Activated CD4-positive, CD25-positive, alpha-beta regulatory T cell treated with anti-CD3 and anti-CD28 coated beads, Interleukin-2, amount 50 U/mL, for 24 hours (primary cell): ENCODE measurements around the gene MAP1A.

ENCODE experiments used
- ATAC-seq, 2 donors: fragments of 150-1000 bp; cut with Tn5 transposase; one replicate each; pipeline ENCODE4 v1.10.0; 2021; ENCODE audit warnings: mild to moderate bottlenecking in 1 of 2, moderate library complexity in 1 of 2

MAP1A gene

DNA sequence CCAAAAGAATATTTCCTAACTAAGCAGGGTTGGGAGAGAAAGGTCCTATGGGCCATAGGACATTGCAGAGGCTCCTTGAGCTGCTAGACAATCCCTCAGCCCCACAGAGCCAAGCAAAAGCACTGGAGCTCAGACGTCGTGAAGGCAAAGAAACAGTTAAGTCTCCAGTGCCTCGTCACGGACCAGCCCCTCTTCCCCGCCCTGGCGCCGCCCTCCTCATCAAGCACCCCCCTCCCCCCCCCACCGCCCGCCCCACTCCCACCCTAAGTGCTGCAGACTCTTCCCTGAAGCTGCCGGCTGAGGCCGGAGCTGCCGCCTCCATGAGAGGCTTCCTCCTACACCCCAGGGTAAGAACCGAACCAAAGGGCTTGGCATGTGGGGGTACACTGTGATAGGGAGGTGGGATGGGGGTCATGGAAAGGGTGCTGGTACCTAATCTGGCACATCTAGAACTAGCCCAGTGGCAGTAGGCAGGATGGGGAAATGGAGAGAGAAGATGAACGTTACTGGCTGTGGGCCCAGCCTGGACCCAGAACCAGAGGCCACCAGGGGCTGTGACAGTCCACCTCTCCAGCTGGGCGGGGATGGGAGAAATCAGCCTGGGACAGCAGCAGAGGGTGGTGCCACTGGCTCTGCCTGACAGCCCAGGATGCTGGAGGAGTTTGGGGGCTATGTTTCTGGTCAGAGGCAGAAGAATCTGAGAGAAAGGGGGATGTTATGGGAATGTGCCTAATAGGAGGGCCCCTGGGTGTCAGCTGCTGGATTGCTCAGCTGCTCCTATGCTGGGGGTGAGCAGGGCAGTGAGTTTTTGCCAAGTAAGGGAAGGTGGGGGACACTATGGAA, at the start of gene MAP1A:
Gene MAP1A (plus strand): TSS at position 255 of the 843 bp plus-strand sequence. CDS start 3,866 bp downstream, outside the sequence.
- no peak for ATAC-seq

DNA sequence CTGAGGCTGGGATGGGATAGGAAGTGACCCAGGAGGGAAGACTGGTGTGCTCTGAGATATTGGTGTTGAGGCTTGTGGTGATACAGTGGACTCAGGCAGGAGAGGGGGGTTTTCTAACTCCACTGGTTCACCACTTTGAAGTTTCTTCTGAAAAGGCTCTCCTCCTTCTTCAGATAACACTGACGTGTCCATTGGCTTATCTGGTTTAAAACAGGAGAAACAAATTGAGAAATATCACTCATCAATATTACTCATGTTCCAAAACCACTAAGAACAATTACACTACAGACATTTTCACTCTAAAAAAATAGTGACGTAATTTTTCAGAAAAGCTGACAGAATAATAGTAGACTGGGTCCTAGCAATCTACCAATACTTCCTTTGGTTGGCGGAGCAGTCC, 47.5 kb upstream of the MAP1A start:
- ATAC-seq = peak; percentile 61 to 84

DNA sequence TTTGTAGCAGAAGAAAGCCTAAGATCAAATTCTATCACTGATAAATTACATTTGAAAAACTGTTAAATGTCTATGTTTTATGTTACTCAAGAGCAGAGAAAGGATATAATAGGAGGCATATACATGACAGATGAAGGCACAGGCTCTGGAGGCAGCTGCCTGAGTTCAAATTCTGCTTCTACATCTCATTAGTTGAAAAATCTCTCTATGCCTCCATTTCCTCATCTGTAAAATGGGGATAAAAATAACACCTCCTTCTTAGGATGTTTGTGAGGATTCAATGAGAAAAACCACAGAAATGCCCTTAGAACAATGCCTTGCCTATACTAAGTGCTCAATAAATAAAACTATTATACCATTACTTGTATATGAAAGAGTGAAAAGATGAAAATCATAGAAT, 45.4 kb upstream of the MAP1A start:
- ATAC-seq = no peak

DNA sequence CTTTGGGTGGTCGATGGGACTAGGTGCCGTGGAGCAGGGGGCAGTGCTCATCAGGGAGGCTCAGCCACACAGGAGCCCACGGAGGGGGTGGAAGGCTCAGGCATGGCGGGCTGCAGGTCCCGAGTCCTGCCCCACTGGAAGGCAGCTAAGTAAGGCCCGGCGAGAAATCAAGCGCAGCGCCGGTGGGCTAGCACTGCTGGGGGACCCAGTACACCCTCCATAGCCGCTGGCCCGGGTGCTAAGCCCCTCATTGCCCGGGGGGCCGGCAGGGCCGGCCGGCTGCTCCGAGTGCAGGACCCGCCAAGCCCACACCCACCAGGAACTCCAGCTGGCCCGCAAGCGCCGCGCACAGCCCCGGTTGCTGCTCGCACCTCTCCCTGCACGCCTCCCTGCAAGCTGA, 43.5 kb upstream of the MAP1A start:
- no peak for ATAC-seq

DNA sequence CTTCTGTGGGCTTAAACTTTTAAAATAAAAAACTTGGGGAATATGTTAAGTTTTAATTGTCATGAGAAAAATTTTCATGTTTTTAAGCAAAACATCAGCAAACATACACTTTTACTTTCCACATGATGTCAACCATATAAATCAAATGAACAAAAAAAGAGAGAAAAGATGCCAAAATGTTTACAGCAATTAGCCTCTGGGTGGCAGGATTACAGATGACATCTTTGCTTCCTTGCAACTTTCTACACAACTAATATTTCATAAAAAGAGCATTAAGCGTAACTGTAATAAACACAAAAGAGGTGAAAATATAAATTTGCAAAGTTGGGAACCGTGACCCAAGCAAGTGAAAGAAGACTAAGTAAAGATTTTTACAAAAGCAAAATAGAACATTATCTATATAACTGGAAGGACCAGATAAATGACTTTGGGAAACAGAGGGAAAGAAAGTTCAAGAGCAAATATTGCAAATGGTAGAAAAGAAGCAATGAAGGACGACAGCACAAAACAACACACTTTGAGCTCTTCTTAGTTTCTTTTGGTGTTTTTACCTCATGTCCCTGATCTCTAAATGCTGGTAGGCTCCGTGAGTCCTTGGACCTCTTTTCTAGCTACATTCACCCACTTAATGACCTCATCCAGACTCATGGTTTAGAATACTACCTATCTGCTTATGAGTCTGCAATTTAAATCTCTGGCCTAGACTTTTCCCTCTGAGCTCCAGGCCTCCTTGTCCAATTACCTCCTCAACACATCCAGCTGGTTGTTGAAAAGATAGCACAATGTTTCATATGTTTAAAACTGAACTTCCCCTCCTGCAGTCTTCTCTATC, 33.9 kb upstream of the MAP1A start:
- no peak for ATAC-seq

DNA sequence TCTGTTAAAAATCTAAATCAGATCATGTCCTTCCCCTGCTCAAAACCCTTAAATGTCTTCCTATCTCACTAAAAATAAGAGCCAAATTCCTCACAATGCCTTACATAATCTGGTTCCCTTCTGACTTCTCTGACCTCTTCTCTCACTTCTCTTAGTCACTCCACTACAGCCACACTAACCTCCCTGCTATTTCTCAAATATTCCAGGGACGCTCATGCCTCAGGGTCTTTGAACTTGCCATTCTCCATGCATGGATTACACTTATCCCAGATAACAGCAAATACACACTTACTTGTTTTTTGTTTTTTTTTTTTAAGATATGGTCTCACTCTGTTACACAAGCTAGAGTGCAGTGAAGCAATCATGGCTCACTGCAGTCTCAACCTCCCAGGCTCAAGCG, 33.0 kb upstream of the MAP1A start:
- no peak for ATAC-seq

DNA sequence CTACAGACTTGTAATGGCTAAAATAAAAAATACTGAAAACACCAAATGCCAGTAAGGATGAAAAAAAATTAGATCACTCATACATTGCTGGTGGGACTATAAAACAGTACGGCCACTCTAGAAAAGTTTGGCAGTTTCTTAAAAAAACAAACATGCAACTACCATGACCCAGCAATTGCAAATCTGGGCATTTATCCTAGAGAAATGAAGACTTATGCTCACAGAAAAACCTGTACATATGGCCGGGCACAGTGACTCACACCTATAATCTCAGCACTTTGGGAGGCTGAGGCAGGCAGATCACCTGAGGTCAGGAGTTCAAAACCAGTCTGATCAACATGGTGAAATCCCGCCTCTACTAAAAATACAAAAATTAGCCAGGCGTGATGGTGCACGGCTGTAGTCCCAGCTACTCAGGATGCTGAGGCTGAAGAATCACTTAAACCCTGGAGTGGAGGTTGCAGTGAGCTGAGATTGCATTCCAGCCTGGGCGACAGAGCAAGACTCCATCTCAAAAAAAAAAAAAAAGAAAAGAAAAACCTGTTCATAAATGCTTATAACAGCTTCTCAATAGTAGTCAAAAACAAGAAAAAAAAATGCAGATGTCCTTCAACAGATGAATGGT, 30.0 kb upstream of the MAP1A start:
- ATAC-seq = no peak

DNA sequence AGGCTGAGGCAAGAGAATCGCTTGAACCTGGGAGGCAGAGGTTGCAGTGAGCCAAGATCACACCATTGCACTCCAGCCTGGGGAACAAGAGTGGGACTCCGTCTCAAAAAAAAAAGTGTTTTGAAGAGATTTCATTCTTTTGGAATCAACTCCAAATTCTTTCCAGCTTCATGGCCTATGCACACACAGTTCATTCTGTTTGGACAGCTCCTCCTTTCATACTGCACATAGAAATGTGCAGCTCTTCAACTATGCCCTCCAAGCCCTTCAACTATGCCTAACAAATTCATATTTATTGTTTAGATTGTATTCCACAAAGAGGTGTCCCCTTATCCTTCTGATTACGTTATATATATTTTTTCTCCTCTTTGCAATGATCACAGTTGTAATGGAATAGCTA, 28.6 kb upstream of the MAP1A start:
- no peak for ATAC-seq

DNA sequence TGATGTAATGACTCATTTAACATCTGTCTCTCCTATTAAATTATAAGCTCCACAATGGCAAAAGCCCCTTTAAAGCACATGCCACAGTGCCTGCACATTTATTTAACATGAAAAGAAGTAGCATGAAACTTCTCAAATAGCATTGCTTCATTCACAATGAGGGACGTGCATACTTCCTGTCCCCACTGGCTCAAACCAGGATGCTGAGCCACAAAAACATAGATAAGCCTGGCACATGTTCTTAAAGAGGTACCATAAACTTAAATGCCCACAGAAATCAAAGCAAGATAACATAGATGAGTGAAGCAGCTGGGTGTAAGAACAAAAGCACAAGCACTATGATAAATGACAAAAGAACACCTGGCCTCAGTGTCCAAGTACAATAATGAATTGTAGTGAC, 28.2 kb upstream of the MAP1A start:
- ATAC-seq = no peak

DNA sequence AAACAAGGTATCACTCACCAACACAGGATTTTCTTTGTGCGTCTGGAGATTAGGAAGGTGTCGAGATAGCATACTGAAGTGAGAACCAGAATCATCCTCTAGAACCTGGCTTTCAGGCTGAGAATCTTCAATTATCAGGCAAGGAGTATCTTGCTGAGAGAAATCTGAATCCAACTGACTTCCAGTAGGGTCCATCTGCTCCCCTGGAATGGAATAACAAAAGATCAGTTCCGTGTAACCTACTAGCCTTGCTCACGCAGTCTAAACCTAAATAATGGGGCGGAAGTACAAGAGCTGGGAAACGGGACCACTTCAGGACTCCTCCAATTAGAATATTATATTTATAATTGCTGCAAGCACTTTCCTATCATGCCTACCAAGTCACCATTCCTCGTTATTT, 25.1 kb upstream of the MAP1A start:
- ATAC-seq = no peak

DNA sequence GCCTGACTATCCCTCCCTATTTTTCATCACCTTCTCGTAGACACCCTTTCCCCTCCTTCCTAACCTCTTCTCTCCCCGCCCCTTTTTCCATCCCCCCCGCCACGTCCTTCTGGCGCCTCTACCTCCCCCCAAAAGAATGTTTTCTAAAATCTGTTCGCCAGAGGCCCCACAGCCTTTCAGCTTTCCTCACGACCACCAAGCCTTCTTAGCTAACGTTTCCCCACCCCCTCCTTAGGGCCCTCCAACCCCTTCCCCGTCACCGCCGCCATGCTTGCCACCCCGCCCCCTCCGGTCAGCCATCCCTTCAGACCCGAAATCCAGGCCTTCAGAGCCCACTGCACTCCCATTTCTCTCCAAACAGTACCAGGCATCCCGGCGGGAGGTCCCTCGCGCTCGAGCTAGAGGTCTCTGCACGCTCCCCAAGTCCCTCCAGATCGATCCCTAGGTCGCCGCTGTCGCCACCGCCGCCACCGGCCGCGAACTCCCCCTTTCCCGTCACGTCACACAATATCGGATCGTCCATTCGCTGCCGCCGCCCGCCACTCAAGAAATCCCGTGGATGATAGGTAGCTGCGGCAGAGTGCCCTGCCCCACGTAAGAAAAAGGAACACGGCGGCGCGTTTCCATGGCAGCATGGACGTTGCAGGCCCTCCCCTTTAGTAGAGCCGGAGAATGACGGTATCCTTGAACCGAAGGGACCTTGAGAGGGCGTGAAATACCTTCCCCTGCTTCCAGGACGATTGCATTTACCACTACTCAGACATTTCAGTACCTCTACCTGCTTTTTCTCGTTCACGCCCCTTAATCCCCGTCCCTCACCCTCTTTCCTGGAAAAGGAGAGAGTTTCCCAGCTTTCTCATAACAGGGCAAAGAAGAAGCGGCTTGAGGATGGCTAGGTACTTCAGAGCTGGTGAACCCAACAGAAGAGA, 24.5 kb upstream of the MAP1A start, which contains the start of gene TP53BP1:
Gene TP53BP1 (minus strand): TSS at position 484 of the 929 bp plus-strand sequence. CDS start 113 bp downstream, at position 371.
- peak; percentile 100 for ATAC-seq

DNA sequence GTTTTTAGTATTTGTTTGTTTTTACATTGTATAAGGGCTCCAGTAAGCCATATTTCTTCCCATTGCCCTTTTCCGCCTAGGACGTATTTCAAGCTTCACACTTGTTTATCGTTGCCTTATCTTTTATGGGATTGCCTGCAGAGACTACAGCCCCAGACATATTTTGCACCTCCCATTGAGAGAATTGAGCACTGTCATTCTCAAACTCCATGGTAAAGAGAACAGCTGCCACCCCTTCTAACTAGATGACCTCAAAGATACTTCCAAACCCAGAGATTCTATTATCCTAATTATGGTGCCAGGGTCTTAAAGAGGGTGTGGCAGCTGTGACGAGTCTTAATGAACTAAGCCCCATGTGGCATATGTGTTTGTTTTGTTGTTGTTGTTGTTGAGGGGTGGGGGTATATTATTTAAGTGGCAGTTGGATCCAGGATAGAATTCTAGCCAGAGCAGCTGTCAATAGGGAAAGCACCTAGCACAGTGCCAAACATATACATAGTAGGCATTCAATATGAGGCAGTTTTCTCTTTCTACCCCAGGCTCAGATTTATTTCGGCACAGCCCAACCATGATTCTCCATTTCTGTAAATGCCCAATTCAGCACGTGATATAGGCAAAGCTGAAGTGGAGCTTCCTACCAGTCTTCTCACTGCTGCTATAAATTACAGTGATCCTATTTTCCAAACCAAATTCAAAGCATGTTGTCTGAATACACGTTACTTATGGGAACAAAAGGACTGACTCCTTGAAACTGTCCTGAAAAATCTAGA, 23.5 kb upstream of the MAP1A start:
- ATAC-seq = no peak

DNA sequence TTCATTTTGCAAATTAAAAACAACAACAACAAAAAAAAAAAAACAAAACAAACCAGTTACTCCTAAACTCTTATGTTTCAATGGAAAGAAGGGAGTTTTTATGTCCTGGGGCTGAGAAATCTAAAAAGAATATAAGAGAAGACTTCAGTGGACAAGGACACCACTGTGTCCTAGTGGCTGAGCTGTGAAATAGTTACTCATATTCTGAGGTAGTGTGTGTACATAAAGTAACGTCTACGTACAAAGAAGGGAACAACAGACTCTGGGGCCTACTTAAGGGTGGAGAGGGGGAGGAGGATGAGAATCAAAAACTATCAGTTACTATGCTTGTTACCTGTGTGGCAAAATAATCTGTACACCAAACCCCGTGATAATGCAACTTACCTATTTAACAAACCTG, 18.4 kb upstream of the MAP1A start:
- no peak for ATAC-seq

DNA sequence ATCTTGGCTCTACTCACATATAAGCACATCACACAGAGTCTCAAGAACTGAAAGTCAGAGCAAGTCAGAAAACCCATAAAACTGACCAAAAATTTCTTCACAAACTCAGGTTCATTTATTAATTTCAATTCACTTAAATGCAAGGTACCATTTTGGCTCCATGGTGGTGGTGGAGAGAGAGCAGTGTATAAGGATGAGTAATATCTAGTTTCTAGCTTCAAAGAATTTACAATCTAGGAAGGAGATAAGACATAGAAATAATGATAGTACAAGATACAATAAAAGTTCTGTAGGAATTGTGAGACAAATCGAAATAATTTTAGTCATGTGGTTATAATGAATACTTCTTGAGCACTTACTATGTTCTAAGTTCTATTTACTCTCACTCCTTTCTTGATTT, 17.8 kb upstream of the MAP1A start:
- peak in 1 of 2 donors; percentile 24 for ATAC-seq

DNA sequence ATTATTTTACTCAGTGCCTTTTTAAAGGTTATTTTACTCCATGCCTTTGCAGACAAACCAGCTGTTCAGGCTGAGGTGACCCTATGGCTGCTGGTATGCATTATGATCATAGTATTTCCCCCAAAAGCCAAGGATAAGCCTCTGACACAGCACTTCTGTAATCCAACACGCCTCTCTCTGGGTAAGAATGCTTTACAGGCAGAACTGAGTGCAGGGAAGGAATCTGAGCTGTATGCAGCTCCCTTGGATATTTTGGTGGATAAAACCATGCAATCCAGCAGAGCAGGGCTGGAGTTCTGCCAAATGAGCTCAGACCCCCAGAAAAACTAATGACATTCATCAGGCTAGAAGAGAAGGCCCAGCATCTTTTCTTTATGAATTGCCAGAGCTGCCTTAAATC, 11.7 kb upstream of the MAP1A start:
- no peak for ATAC-seq

DNA sequence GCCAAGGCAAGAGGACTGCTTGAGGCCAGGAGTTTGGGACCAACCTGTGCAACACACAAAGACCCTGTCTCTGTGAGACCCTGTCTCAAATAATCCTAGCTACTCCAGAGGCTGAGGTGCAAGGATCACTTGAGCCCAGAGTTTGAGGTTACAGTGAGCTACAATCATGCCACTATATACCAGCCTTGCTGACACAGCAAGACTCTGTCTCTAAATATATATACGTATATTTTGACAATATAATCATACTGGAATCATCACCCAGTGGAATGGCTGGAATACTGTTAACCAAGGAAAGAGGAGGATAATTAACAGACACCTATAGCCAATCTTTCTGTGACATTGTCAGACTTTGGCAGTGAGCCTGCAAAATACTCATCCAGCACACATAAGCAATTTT, 9.0 kb upstream of the MAP1A start:
- no peak for ATAC-seq

DNA sequence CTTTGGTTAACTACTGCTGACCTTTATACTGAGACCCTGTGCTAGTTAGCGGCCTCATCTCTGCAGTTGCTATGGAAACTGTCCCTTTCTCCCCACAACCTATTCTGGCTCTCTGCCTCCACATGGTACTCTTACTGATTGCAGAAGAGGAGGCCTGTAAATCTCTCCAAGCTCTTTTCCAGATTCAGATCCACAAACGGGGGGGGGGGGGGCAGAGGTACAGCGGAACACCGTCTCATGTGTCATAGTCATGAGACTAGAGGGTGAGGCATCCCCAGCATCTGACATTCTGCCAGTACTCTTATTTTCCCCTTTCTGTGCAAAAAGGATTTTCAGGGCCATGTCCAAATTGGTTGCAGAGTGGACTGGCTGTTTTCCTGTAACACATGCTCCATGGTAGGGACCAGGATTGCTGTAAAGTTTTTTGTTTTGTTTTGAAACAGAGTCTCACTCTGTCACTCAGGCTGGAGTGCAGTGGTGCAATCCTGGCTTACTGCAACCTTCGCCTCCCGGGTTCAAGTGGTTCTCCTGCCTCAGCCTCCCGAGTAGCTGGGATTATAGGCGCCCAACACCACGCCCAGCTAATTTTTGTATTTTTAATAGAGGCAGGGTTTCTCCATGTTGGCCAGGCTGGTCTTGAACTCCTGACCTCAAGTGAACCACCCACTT, 8.3 kb upstream of the MAP1A start:
- ATAC-seq = no peak

DNA sequence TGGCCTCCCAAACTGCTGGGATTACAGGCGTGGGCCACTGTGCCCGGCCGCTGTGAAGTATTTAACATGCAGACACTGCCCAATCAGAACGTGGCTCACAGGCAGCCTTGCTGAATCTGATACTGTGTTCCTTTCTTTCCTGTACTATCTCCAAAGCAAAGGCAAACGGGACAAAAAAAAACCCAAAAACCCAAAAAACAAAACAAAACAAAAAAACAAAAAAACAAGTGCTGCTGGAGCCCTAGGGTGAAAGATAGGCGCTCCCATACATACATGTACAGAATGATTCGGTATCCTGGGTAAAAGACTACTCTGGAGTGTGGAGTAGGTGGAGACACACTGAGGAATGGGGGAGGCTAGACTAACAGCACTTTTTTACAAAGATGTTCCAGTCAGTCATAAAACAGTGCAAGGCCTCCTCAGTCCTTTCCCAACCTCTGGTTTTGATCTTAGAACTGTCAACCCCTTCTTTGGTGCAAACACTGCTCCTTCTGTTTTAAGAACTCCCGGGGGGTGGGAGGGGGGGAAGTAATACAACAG, 7.7 kb upstream of the MAP1A start:
- no peak for ATAC-seq

DNA sequence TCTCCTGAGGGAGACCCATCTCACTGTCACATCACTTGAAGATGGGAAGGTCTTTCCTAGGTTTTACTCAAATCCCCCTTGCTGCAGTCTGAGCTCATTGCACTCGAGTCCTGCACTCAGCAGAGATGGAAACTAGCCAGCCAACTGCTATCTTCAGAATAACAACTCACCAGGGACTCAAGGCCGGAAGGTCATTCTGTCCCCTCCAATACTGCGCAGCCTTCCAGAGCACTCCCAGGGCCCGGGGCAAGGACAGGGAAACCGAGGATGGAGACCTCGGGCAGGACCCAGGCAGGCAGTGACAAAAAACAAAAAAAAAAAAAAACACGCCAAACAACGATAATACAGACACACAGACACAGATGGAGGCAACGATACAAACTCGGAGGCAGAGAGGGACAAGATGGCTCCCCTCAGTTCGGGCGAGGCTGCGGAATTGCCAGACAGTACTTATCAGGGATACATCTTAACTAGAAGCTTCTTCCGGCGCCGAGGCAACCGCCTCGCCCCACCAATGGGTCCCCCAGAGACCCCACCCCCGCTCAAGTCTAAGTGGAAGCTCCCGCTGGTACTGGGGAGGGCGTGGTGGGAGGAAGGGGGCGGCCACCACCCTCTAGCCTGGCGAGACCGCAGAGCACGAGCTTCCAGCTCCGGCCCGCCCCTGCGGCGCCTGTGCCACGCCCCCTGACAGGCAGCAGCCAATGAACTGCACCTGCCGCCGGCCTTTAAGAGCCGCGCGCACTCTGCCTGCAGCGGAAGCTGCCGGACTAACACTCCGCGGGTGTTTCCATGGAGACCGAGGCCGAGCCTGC, 7.0 kb upstream of the MAP1A start:
- peak; percentile 97 for ATAC-seq
